ENCODE measurements around the gene UQCC2. TPM values are rescaled to one million over a fixed set of nuclear protein-coding genes. Genes with fewer than 3 reads are reported as not detected.
A peak's percentile ranks its signal among the peaks of the same experiment; 100 is the strongest.

UQCC2 gene
- total and polyA plus RNA-seq, 7 donors: 118 to 184 (median 141) TPM

GRCh38 chr6:33700391-33701050 is 11.0 kb downstream of the UQCC2 start:
- peak overlapping the region; percentile 5 for H3K4me3 ChIP-seq
- H3K9me3 ChIP-seq: no peaks in the 10 kb centered on the region
- peaks cover 6 to 45% of the 10 kb centered on the region in 2 donors for H3K36me3 ChIP-seq (ENCODE audit: insufficient read depth in 1 of 2, low read depth in 1 of 2)
- intact Hi-C loops (cut with DNase I): loop anchor here (5.0 to 10.0 kb wide), 2 partner anchors 113 to 454 kb away; no protein-coding TSS in a partner anchor
- no peaks in the 10 kb centered on the region for H3K27me3 ChIP-seq (ENCODE audit: insufficient read depth in 3 of 3, low read length in 2 of 3)
- no peak overlapping the region for H3K27ac ChIP-seq
- 51 to 56% (median 52%) methylated on average over 10 of the region's 10 CpGs for WGBS, 3 donors
- peak; percentile 79 to 83 (median 80) for ATAC-seq
- peak; percentile 67 for TF ChIP-seq CTCF (IDR thresholded peaks at IDR 0.05)
- DNase-seq: peak; percentile 65 to 83
- peaks cover 36% of the 10 kb centered on the region for H3K4me1 ChIP-seq

- DNase-seq (no peak), ATAC-seq (no peak)
- peaks cover 6 to 48% of the 10 kb centered on the region in 2 donors for H3K36me3 ChIP-seq (ENCODE audit: insufficient read depth in 1 of 2, low read depth in 1 of 2)
- peak overlapping the region; percentile 27 for H3K27ac ChIP-seq
- H3K4me3 ChIP-seq: no peak overlapping the region
- H3K4me1 ChIP-seq: peaks cover 43% of the 10 kb centered on the region
- TF ChIP-seq CTCF (IDR thresholded peaks at IDR 0.05): no peak
- intact Hi-C loops (cut with DNase I): loop anchor here (5.0 to 10.0 kb wide), 2 partner anchors 112 to 455 kb away; no protein-coding TSS in a partner anchor
- H3K9me3 ChIP-seq: no peaks in the 10 kb centered on the region
- no peaks in the 10 kb centered on the region for H3K27me3 ChIP-seq (ENCODE audit: insufficient read depth in 3 of 3, low read length in 2 of 3)
- WGBS, 3 donors: 67 to 83% (median 72%) methylated on average over 5 of the region's 5 CpGs
These were observed 11.8 kb downstream of the UQCC2 start for GRCh38 chr6:33699739-33700138.

GRCh38 chr6:33699131-33699530 is 12.4 kb downstream of the UQCC2 start:
- intact Hi-C loops (cut with DNase I): no loop called here
- Histone ChIP-seq H3K4me3 (no peak overlapping the region), H3K4me1 (peaks cover 48% of the 10 kb centered on the region), H3K27me3 (ENCODE audit: insufficient read depth in 3 of 3, low read length in 2 of 3) (no peaks in the 10 kb centered on the region), H3K9me3 (no peaks in the 10 kb centered on the region), H3K36me3 (ENCODE audit: insufficient read depth in 1 of 2, low read depth in 1 of 2) (peaks cover 6 to 46% of the 10 kb centered on the region in 2 donors), H3K27ac (no peak overlapping the region)
- no peak for TF ChIP-seq CTCF (IDR thresholded peaks at IDR 0.05)
- peak in 1 of 2 donors; percentile 39 for DNase-seq
- ATAC-seq: no peak
- 47 to 64% (median 58%) methylated on average over 8 of the region's 8 CpGs for WGBS, 3 donors

GRCh38 chr6:33698494-33698893 is 13.0 kb downstream of the UQCC2 start:
- 73 to 80% (median 76%) methylated on average over 10 of the region's 10 CpGs for WGBS, 3 donors
- no peak for ATAC-seq
- peaks cover 5 to 44% of the 10 kb centered on the region in 2 donors for H3K36me3 ChIP-seq (ENCODE audit: insufficient read depth in 1 of 2, low read depth in 1 of 2)

More at GRCh38 chr6:33698494-33698893, 13.0 kb downstream of the UQCC2 start:
- Histone ChIP-seq H3K27me3 (ENCODE audit: insufficient read depth in 3 of 3, low read length in 2 of 3) (no peaks in the 10 kb centered on the region), H3K4me3 (no peak overlapping the region), H3K4me1 (peaks cover 55% of the 10 kb centered on the region), H3K9me3 (no peaks in the 10 kb centered on the region), H3K27ac (no peak overlapping the region)
- DNase-seq: peak in 1 of 2 donors; percentile 23
- no peak for TF ChIP-seq CTCF (IDR thresholded peaks at IDR 0.05)
- intact Hi-C loops (cut with DNase I): no loop called here

Measured in psoas muscle (tissue), 8 donors.